Fibroblast of pulmonary artery (primary cell): ENCODE measurements around the gene MTHFR.
A peak's percentile ranks its signal among the peaks of the same experiment; 100 is the strongest.

Source experiments
- DNase-seq: peaks from one replicate; pipeline ENCODE4 v3.0.0-alpha.2; 2010; ENCODE audit warnings: low read depth
- H3K4me3 ChIP-seq: replicated peaks from 2 replicates; pipeline ENCODE4 v1.5.1; 2011; ENCODE audit warnings: low read depth, mild to moderate bottlenecking, control low read depth, low read length, moderate library complexity
- TF ChIP-seq, protein P1 (sequence below): IDR thresholded peaks from 2 replicates; pipeline ENCODE4 v1.5.1; 2011; ENCODE audit warnings: mild to moderate bottlenecking, control low read depth, low read length, inconsistent platforms; ENCODE audit errors: missing control alignments

The MTHFR gene

DNA sequence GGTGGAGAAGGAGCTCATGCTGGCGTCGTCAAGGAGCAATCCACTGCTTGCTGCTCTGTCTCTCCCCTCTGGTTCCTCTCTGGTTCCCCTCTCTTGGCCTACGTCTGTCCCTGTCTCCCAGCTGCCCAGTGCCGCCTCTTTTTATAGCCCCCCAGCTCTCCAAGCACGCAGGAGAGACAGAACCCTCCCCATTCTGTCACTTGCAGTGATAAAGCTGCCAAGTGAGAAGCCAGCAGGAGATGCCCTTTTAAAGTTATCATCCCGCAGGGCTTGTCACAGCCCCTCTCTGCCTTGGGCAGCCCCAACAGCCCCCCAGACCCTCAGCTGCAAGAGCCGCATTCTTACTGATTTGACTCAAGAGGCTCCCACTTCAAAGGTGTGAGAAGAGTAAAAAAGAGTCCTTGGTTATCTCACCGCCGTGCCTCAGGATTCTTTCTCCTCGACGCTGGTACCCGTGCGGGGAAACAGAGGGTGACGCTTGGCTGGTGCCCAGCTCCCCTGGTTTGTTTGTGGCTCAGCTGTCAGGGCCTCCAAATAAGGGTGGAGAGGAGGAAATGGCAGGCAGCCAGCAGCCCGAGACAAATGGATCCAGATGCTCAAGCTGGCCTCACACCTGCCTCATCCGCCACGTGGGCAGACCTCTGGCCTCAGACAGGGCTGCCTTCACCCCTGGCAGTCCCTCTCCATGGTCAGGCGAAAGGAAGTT lies 42.1 kb upstream of the MTHFR start, which contains the start of gene NPPA:
NPPA (minus strand) TSS at position 117 of the 706 bp plus-strand sequence; CDS start at position 18, 99 bp downstream.
- no peak for DNase-seq
- H3K4me3 ChIP-seq: no peak within 1 kb of the TSS
- TF ChIP-seq, protein P1, sequence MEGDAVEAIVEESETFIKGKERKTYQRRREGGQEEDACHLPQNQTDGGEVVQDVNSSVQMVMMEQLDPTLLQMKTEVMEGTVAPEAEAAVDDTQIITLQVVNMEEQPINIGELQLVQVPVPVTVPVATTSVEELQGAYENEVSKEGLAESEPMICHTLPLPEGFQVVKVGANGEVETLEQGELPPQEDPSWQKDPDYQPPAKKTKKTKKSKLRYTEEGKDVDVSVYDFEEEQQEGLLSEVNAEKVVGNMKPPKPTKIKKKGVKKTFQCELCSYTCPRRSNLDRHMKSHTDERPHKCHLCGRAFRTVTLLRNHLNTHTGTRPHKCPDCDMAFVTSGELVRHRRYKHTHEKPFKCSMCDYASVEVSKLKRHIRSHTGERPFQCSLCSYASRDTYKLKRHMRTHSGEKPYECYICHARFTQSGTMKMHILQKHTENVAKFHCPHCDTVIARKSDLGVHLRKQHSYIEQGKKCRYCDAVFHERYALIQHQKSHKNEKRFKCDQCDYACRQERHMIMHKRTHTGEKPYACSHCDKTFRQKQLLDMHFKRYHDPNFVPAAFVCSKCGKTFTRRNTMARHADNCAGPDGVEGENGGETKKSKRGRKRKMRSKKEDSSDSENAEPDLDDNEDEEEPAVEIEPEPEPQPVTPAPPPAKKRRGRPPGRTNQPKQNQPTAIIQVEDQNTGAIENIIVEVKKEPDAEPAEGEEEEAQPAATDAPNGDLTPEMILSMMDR: no peak

GRCh38 chr1:11845641-11846335 lies 40.0 kb upstream of the MTHFR start:
- peak; percentile 48 for DNase-seq
- TF ChIP-seq, protein P1: no peak

DNA sequence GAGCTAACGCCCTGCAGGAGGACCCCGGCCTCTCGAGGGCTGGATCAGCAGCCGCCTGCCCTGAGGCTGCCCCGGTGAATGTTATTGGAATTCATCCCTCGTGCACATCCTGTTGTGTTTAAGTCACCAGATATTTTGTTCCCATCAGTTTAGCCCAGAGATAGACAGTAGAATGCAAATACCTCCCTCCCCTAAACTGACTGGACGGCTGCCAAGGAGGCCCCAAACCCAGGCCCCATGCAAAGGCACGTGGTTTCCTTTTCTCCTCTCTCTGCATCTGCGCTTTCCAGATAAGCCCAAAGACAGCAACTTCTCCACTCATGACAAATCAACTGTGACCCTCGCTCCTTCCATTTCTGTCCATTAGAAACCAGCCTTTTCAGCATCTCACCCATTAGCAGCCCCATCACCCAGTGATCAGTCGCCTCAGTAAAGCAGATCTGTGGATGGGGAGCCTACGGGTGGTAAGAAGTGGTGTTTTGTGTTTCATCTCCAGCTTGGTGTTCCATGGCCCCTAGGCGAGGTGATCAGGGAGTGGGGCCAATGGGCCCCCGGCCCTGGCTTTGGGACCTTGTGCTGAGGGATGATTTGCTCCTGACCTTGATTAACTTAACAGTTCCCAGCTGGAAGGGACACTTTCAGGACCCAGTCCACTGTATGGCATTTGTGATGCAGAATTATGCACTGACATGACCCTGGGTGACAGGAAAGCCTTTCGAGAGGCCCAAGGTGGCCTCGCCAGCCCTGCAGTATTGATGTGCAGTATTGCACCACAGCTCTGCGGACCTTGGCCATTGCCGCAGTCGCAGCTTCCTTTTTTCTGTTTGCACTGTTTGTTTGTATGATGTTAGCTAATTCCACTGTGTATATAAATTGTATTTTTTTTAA lies 36.6 kb upstream of the MTHFR start:
- TF ChIP-seq, protein P1: no peak
- peak; percentile 89 for DNase-seq
- H3K4me3 ChIP-seq: no peak overlapping the region

More at GRCh38 chr1:11845641-11846335, 40.0 kb upstream of the MTHFR start:
- no peak overlapping the region for H3K4me3 ChIP-seq

DNA sequence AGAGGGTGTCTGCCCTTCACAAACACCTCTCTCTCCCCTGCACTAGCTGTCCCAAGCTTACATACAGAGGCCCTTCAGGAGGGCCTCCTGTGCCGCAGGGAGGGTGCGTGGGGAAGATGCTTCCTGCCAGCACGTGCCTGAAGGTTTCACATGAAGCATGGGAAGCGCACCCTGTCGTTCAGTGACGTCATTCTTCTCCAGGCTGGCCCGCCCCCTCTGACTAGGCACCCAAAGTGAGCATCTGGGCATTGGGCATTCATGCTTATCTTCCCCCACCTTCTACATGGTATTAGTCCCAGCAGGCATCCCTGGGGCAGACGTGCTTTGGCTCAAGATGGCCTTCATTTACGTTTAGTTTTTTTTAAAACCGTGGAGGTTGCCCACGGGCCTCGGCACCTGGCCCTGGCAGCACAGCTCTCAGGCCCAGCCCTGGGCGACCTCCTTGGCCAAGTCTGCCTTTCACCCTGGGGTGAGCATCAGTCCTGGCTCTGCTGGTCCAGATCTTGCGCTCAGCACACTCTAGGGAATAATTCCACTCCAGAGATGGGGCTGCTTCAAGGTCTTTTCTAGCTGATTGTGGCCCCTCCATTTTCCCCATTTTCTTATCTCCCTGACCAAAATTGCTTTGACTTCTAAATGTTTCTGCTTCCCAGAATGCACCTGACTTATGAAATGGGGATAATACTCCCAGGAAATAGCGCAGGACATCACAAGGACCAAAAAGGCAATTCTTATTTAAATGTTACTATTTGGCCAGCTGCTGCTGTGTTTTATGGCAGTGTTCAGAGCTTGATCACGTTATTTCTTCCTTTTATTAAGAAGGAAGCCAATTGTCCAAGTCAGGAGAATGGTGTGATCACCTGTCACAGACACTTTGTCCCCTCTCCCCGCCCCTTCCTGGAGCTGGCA lies 35.7 kb upstream of the MTHFR start:
- no peak overlapping the region for H3K4me3 ChIP-seq
- TF ChIP-seq, protein P1: no peak
- peak; percentile 16 for DNase-seq

DNA sequence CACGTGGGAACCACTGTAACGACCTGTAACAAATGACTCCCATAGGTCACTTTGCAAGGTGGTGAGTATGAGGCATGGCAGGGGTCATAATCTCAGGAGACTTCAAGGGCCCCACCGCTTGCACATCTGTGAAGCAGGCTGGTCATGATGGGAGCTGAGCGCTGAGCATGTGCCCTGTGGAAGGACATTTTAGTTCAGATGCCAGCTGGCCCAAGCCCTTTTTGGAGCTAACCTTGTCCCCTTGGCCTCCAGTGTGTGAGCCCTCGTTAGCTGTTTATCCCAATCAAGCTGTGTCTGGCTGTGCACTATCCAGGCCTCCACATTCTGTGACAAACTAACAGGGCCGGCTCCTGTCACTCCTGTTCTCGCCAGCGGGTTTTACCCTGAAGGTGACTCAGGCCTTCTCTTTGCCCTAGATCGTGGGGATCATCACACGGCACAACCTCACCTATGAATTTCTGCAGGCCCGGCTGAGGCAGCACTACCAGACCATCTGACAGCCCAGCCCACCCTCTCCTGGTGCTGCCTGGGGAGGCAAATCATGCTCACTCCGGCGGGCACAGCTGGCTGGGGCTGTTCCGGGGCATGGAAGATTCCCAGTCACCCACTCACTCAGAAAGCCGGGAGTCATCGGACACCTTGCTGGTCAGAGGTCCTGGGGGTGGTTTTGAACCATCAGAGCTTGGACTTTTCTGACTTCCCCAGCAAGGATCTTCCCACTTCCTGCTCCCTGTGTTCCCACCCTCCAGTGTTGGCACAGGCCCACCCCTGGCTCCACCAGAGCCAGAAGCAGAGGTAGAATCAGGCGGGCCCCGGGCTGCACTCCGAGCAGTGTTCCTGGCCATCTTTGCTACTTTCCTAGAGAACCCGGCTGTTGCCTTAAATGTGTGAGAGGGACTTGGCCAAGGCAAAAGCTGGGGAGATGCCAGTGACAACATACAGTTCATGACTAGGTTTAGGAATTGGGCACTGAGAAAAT lies 34.3 kb upstream of the MTHFR start:
- no peak for DNase-seq
- H3K4me3 ChIP-seq: no peak overlapping the region
- TF ChIP-seq, protein P1: no peak
